Measurements from ENCODE around the gene CDYL2.

Gene CDYL2

GRCh38 chr16:80619824-80620223 is 184.6 kb downstream of the CDYL2 start:
- TF ChIP-seq ZNF565 (CRISPR knock-in tag; conservative IDR thresholded peaks at IDR 0.05; ENCODE audit: low read depth) (no peak), ZNF70 (CRISPR knock-in tag; IDR thresholded peaks at IDR 0.05) (no peak), OSR1 (CRISPR knock-in tag; IDR thresholded peaks at IDR 0.05) (no peak), GLIS3 (CRISPR knock-in tag; IDR thresholded peaks at IDR 0.05) (no peak), ARNTL (CRISPR knock-in tag; IDR thresholded peaks at IDR 0.05; ENCODE audit: borderline replicate concordance, low read depth) (no peak), ZFP3 (CRISPR knock-in tag; IDR thresholded peaks at IDR 0.05) (no peak)

GRCh38 chr16:80618862-80619648 is 185.3 kb downstream of the CDYL2 start:
- ATAC-seq: no peak
- TF ChIP-seq ZNF565 (CRISPR knock-in tag; conservative IDR thresholded peaks at IDR 0.05; ENCODE audit: low read depth) (no peak), PATZ1 (CRISPR knock-in tag; IDR thresholded peaks at IDR 0.05; ENCODE audit: borderline replicate concordance) (no peak), RARB (CRISPR knock-in tag; IDR thresholded peaks at IDR 0.05) (no peak), GLIS3 (CRISPR knock-in tag; IDR thresholded peaks at IDR 0.05) (no peak), ZC3H10 (CRISPR knock-in tag; IDR thresholded peaks at IDR 0.05) (no peak), TCF4 (CRISPR knock-in tag; IDR thresholded peaks at IDR 0.05; ENCODE audit: borderline replicate concordance) (no peak), BACH2 (CRISPR knock-in tag; IDR thresholded peaks at IDR 0.05; ENCODE audit: borderline replicate concordance) (no peak), PPARA (CRISPR knock-in tag; IDR thresholded peaks at IDR 0.05; ENCODE audit: borderline replicate concordance) (no peak), ZFP30 (CRISPR knock-in tag; IDR thresholded peaks at IDR 0.05) (no peak), CSRNP3 (CRISPR knock-in tag; IDR thresholded peaks at IDR 0.05) (no peak), CREB5 (CRISPR knock-in tag; IDR thresholded peaks at IDR 0.05; ENCODE audit: low read depth) (no peak), ISL1 (CRISPR knock-in tag; IDR thresholded peaks at IDR 0.05) (no peak), TOX (CRISPR knock-in tag; IDR thresholded peaks at IDR 0.05; ENCODE audit: borderline replicate concordance) (no peak), ZNF8 (CRISPR knock-in tag; IDR thresholded peaks at IDR 0.05) (no peak)

More at GRCh38 chr16:80619824-80620223, 184.6 kb downstream of the CDYL2 start:
- ATAC-seq: no peak

- TF ChIP-seq ZC3H10 (CRISPR knock-in tag; IDR thresholded peaks at IDR 0.05) (no peak), ZFP30 (CRISPR knock-in tag; IDR thresholded peaks at IDR 0.05) (no peak), PATZ1 (CRISPR knock-in tag; IDR thresholded peaks at IDR 0.05; ENCODE audit: borderline replicate concordance) (no peak), TSHZ2 (CRISPR knock-in tag; IDR thresholded peaks at IDR 0.05) (no peak), ZNF8 (CRISPR knock-in tag; IDR thresholded peaks at IDR 0.05) (no peak), POU6F1 (CRISPR knock-in tag; IDR thresholded peaks at IDR 0.05; ENCODE audit: borderline replicate concordance, low read depth) (no peak), CSDC2 (CRISPR knock-in tag; IDR thresholded peaks at IDR 0.05) (no peak), GLIS3 (CRISPR knock-in tag; IDR thresholded peaks at IDR 0.05) (no peak), ZNF70 (CRISPR knock-in tag; IDR thresholded peaks at IDR 0.05) (no peak), ZFP3 (CRISPR knock-in tag; IDR thresholded peaks at IDR 0.05) (no peak), ZNF565 (CRISPR knock-in tag; conservative IDR thresholded peaks at IDR 0.05; ENCODE audit: low read depth) (no peak), TCF4 (CRISPR knock-in tag; IDR thresholded peaks at IDR 0.05; ENCODE audit: borderline replicate concordance) (no peak), ISL1 (CRISPR knock-in tag; IDR thresholded peaks at IDR 0.05) (no peak), CREB5 (CRISPR knock-in tag; IDR thresholded peaks at IDR 0.05; ENCODE audit: low read depth) (no peak), ARNTL (CRISPR knock-in tag; IDR thresholded peaks at IDR 0.05; ENCODE audit: borderline replicate concordance, low read depth) (no peak), OSR1 (CRISPR knock-in tag; IDR thresholded peaks at IDR 0.05) (no peak), RARB (CRISPR knock-in tag; IDR thresholded peaks at IDR 0.05) (no peak), BACH2 (CRISPR knock-in tag; IDR thresholded peaks at IDR 0.05; ENCODE audit: borderline replicate concordance) (no peak), TOX (CRISPR knock-in tag; IDR thresholded peaks at IDR 0.05; ENCODE audit: borderline replicate concordance) (no peak)
- ATAC-seq: no peak
Observed at GRCh38 chr16:80616362-80616761, 188.0 kb downstream of the CDYL2 start.

All from SK-N-SH treated with all-trans-retinoic acid at 6 μM for 48 hours (cell line).